GM12801 (cell line): ENCODE results near the gene CD38.

Experiments used
- CTCF ChIP-seq: IDR thresholded peaks from one replicate; pipeline ENCODE4 v1.5.1; 2011; ENCODE audit warnings: control low read depth; ENCODE audit not compliant: insufficient read length; ENCODE audit errors: extremely low read depth

The CD38 gene

GRCh38 chr4:15778289-15779241 lies at the start of gene CD38:
Gene CD38 (plus strand): TSS chr4:15778328. CDS start chr4:15778415, 87 bp downstream.
- no peak for TF ChIP-seq CTCF

- peak; percentile 1 for TF ChIP-seq CTCF
Measured at GRCh38 chr4:15729910-15730533, 48.1 kb upstream of the CD38 start.

GRCh38 chr4:15735536-15735935 lies 42.6 kb upstream of the CD38 start:
- no peak for TF ChIP-seq CTCF

GRCh38 chr4:15736514-15737050 lies 41.5 kb upstream of the CD38 start:
- no peak for TF ChIP-seq CTCF

- TF ChIP-seq CTCF = no peak
Measured at GRCh38 chr4:15737255-15737654, 40.9 kb upstream of the CD38 start.

- no peak for TF ChIP-seq CTCF
Measured at GRCh38 chr4:15738877-15739276, 39.3 kb upstream of the CD38 start.

- TF ChIP-seq CTCF = no peak
Measured at GRCh38 chr4:15740764-15741404, 37.2 kb upstream of the CD38 start.
